ENCODE results near the gene PRSS16.

PRSS16 gene

GRCh38 chr6:27234576-27234975 is 12.9 kb upstream of the PRSS16 start:
- no peak for TF ChIP-seq CTCF (conservative IDR thresholded peaks at IDR 0.05; ENCODE audit: low read depth)
- no peak for DNase-seq (ENCODE audit: low spot score)
- POLR2A ChIA-PET (ENCODE audit: low non-redundant PET) = no interaction called here
- H3K27ac ChIP-seq = no peak overlapping the region
- CTCF ChIA-PET = interaction anchor here (0.6 kb wide), 2 partner anchors 157 to 375 kb away, joined by 4 to 5 read pairs; no protein-coding TSS in a partner anchor

- H3K27ac ChIP-seq = no peak overlapping the region
- no peak for DNase-seq (ENCODE audit: low spot score)
- CTCF ChIA-PET = no interaction called here
- POLR2A ChIA-PET (ENCODE audit: low non-redundant PET) = no interaction called here
- TF ChIP-seq CTCF (conservative IDR thresholded peaks at IDR 0.05; ENCODE audit: low read depth) = no peak
These were observed 10.3 kb upstream of the PRSS16 start for GRCh38 chr6:27237089-27237803.

- DNase-seq (ENCODE audit: low spot score) = no peak
- H3K27ac ChIP-seq = no peak overlapping the region
- ChIA-PET POLR2A (ENCODE audit: low non-redundant PET) (no interaction called here), CTCF (interaction anchor here (0.6 to 1.5 kb wide), 2 partner anchors 14 to 1173 kb away, joined by 3 read pairs; no protein-coding TSS in a partner anchor)
- TF ChIP-seq CTCF (conservative IDR thresholded peaks at IDR 0.05; ENCODE audit: low read depth) = no peak
These were observed 9.2 kb upstream of the PRSS16 start for GRCh38 chr6:27238010-27238983.

GRCh38 chr6:27239258-27239657 is 8.2 kb upstream of the PRSS16 start:
- ChIA-PET POLR2A (ENCODE audit: low non-redundant PET) (no interaction called here), CTCF (interaction anchor here (0.6 to 1.5 kb wide), 2 partner anchors 13 to 20 kb away, joined by 3 to 6 read pairs; no protein-coding TSS in a partner anchor)
- no peak overlapping the region for H3K27ac ChIP-seq
- DNase-seq (ENCODE audit: low spot score) = no peak
- TF ChIP-seq CTCF (conservative IDR thresholded peaks at IDR 0.05; ENCODE audit: low read depth) = no peak

- POLR2A ChIA-PET (ENCODE audit: low non-redundant PET) = no interaction called here
- H3K27ac ChIP-seq = no peak overlapping the region
- no peak for DNase-seq (ENCODE audit: low spot score)
- TF ChIP-seq CTCF (conservative IDR thresholded peaks at IDR 0.05; ENCODE audit: low read depth) = no peak
- CTCF ChIA-PET = interaction anchor here (0.6 kb wide), 1 partner anchor 39 kb away, joined by 3 read pairs; no protein-coding TSS in a partner anchor
These were observed 6.1 kb upstream of the PRSS16 start for GRCh38 chr6:27241443-27241842.

- no peak for TF ChIP-seq CTCF (conservative IDR thresholded peaks at IDR 0.05; ENCODE audit: low read depth)
- no peak overlapping the region for H3K27ac ChIP-seq
- no peak for DNase-seq (ENCODE audit: low spot score)
- ChIA-PET POLR2A (ENCODE audit: low non-redundant PET) (no interaction called here), CTCF (no interaction called here)
These were observed 4.8 kb upstream of the PRSS16 start for GRCh38 chr6:27242589-27243265.

Measured in RWPE1 (cell line).